Trophoblast cell (in vitro differentiated cells and primary cell): Measurements from ENCODE around the gene NME3.
A peak's percentile ranks its signal among the peaks of the same experiment; 100 is the strongest.

Experiments
- DNase-seq, 2 donors: peaks; one replicate each; pipeline ENCODE4 v3.0.0-alpha.2; 2016
- H2AFZ ChIP-seq: 2 replicates; pipeline ENCODE4 v1.6.1; 2013; ENCODE audit warnings: low read length, moderate library complexity, mild to moderate bottlenecking; ENCODE audit not compliant: insufficient read depth, poor library complexity
- H2AK5ac ChIP-seq: 2 replicates; pipeline ENCODE4 v1.6.1; 2013; ENCODE audit warnings: mild to moderate bottlenecking, low read length
- H2BK120ac ChIP-seq: 2 replicates; pipeline ENCODE4 v1.6.1; 2013; ENCODE audit warnings: low read length, mild to moderate bottlenecking, moderate library complexity; ENCODE audit not compliant: insufficient read depth, poor library complexity
- H2BK12ac ChIP-seq: 2 replicates; pipeline ENCODE4 v1.6.1; 2013; ENCODE audit warnings: mild to moderate bottlenecking, low read length, moderate library complexity
- H2BK5ac ChIP-seq: 2 replicates; pipeline ENCODE4 v1.6.1; 2013; ENCODE audit warnings: low read length, low read depth, moderate library complexity, mild to moderate bottlenecking; ENCODE audit not compliant: poor library complexity
- H3K14ac ChIP-seq: 2 replicates; pipeline ENCODE4 v1.6.1; 2013; ENCODE audit warnings: mild to moderate bottlenecking, low read length
- H3K18ac ChIP-seq: 2 replicates; pipeline ENCODE4 v1.6.1; 2013; ENCODE audit warnings: mild to moderate bottlenecking, low read length
- H3K23ac ChIP-seq: 2 replicates; pipeline ENCODE4 v1.6.1; 2013; ENCODE audit warnings: low read length
- H3K27ac ChIP-seq: 2 replicates; pipeline ENCODE4 v1.5.1; 2013; ENCODE audit warnings: low read depth, mild to moderate bottlenecking, inconsistent platforms, low read length, moderate library complexity
- H3K27me3 ChIP-seq: 2 replicates; pipeline ENCODE4 v1.6.1; 2013; ENCODE audit warnings: inconsistent platforms, mild to moderate bottlenecking, low read length, moderate library complexity; ENCODE audit not compliant: insufficient read depth
- H3K36me3 ChIP-seq, 2 experiments: 1 replicate in 1 of 2; 2 replicates in 1 of 2; pipeline ENCODE4 v1.6.1; 2013; ENCODE audit warnings: low read length in 2 of 2, mild to moderate bottlenecking in 2 of 2, moderate library complexity in 1 of 2; ENCODE audit not compliant: insufficient read depth in 2 of 2, control insufficient read depth in 1 of 2
- H3K4ac ChIP-seq: 2 replicates; pipeline ENCODE4 v1.6.1; 2013; ENCODE audit warnings: low read depth, mild to moderate bottlenecking, low read length, moderate library complexity
- H3K4me1 ChIP-seq, 2 experiments: 1 replicate in 1 of 2; 2 replicates in 1 of 2; pipeline ENCODE4 v1.6.1; 2013; ENCODE audit warnings: low read length in 2 of 2, mild to moderate bottlenecking in 2 of 2, moderate library complexity in 1 of 2; ENCODE audit not compliant: insufficient read depth in 2 of 2, control insufficient read depth in 1 of 2
- H3K4me2 ChIP-seq: 2 replicates; pipeline ENCODE4 v1.6.1; 2013; ENCODE audit warnings: inconsistent platforms, mild to moderate bottlenecking, low read length, moderate library complexity
- H3K4me3 ChIP-seq: 2 replicates; pipeline ENCODE4 v1.5.1; 2013; ENCODE audit warnings: mild to moderate bottlenecking, low read depth, low read length, inconsistent platforms
- H3K79me1 ChIP-seq: one replicate; pipeline ENCODE4 v1.6.1; 2013; ENCODE audit warnings: low read length
- H3K79me2 ChIP-seq: 2 replicates; pipeline ENCODE4 v1.6.1; 2013; ENCODE audit warnings: low read length, mild to moderate bottlenecking; ENCODE audit not compliant: control insufficient read depth, insufficient read depth, poor library complexity
- H3K9ac ChIP-seq: 2 replicates; pipeline ENCODE4 v1.6.1; 2013; ENCODE audit warnings: mild to moderate bottlenecking, low read length
- H3K9me3 ChIP-seq: 2 replicates; pipeline ENCODE4 v1.6.1; 2013; ENCODE audit warnings: low read depth, mild to moderate bottlenecking, control low read depth, inconsistent platforms, low read length; ENCODE audit not compliant: insufficient read depth
- H4K12ac ChIP-seq: 2 replicates; pipeline ENCODE4 v1.6.1; 2013; ENCODE audit warnings: low read depth, mild to moderate bottlenecking, low read length, moderate library complexity
- H4K8ac ChIP-seq: 2 replicates; pipeline ENCODE4 v1.6.1; 2013; ENCODE audit warnings: low read depth, mild to moderate bottlenecking, low read length, moderate library complexity
- H4K91ac ChIP-seq: one replicate; pipeline ENCODE4 v1.6.1; 2013; ENCODE audit warnings: low read depth, mild to moderate bottlenecking, low read length, moderate library complexity
- WGBS: extraction: QIAGEN DNeasy Blood & Tissue Kit; methylation state at CpG from one replicate; pipeline ENCODE4 v1.1.7; 2013; ENCODE audit warnings: missing lambda C conversion rate; ENCODE audit not compliant: insufficient read length, insufficient coverage; ENCODE audit errors: extremely low coverage; 5-methylcytosine and 5-hydroxymethylcytosine counted together

The NME3 gene

GRCh38 chr16:1758923-1759322 lies 12.4 kb downstream of the NME3 start:
- Histone ChIP-seq H3K18ac (no peak overlapping the region), H3K27me3 (no peaks in the 10 kb centered on the region), H4K91ac (no peak overlapping the region), H3K36me3 (peaks cover 41 to 55% of the 10 kb centered on the region in 2 experiments), H3K9me3 (peaks cover 2% of the 10 kb centered on the region), H3K79me1 (no peaks in the 10 kb centered on the region), H3K4me2 (no peak overlapping the region), H3K4me3 (no peak overlapping the region), H2BK5ac (no peak overlapping the region), H3K14ac (no peak overlapping the region), H2BK12ac (no peak overlapping the region), H2AK5ac (no peak overlapping the region), H3K27ac (no peak overlapping the region), H2AFZ (no peak overlapping the region), H3K9ac (no peak overlapping the region), H3K79me2 (no peaks in the 10 kb centered on the region), H3K23ac (no peak overlapping the region), H2BK120ac (no peak overlapping the region), H3K4ac (no peak overlapping the region), H3K4me1 (no peaks in the 10 kb centered on the region), H4K12ac (no peak overlapping the region), H4K8ac (no peak overlapping the region)
- WGBS: no CpG with 5 or more reads among the region's 18 CpGs
- no peak for DNase-seq

DNA sequence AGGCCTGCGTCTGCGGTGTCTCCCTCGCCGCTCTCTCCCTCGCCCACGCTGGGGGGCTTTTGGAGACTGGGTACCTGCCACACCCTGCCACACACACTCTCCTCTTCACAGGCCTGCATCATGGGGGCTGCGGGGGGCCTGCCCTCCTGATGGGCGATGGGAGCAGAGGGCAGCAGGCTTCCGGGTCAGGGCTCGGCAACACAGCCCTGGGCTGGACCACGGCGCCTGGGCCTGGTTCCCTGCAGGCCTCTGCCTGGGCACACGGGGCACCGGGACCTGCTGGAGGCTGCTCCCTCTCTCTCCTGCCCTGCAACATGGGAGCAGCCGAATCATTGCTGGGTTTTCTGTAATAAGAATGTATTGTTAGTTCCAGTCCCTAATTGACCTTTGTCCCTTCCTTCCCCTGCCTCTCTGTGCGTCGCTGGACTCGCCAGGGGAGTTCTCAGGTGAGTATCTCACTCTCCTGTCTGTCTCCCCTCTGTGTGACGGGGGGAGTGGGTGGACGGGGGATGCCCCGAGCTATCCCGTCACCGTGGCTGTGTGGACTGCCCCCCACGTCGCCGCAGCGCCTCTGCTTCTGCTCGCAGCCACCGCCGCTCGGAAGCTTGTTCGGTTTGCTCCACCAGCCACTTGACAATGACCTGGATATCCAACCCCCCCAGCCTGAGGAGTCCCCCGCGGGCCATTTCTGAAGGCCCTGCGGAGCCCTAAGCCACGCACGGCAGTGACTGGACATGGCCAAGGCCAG lies 13.5 kb downstream of the NME3 start:
- Histone ChIP-seq H2BK5ac (no peak overlapping the region), H3K36me3 (peaks cover 37 to 50% of the 10 kb centered on the region in 2 experiments), H3K4me3 (no peak overlapping the region), H3K4ac (no peak overlapping the region), H3K4me2 (no peak overlapping the region), H3K9ac (no peak overlapping the region), H3K18ac (no peak overlapping the region), H3K27me3 (no peaks in the 10 kb centered on the region), H3K27ac (no peak overlapping the region), H4K12ac (no peak overlapping the region), H2AK5ac (no peak overlapping the region), H2AFZ (no peak overlapping the region), H3K9me3 (peaks cover 2% of the 10 kb centered on the region), H3K23ac (no peak overlapping the region), H2BK12ac (no peak overlapping the region), H3K4me1 (no peaks in the 10 kb centered on the region), H3K79me1 (no peaks in the 10 kb centered on the region), H4K91ac (no peak overlapping the region), H2BK120ac (no peak overlapping the region), H4K8ac (no peak overlapping the region), H3K79me2 (no peaks in the 10 kb centered on the region), H3K14ac (no peak overlapping the region)
- WGBS: no CpG with 5 or more reads among the region's 37 CpGs
- DNase-seq: no peak

- Histone ChIP-seq H3K27ac (no peak overlapping the region), H4K12ac (no peak overlapping the region), H3K9ac (no peak overlapping the region), H3K36me3 (peaks cover 31 to 41% of the 10 kb centered on the region in 2 experiments), H2BK120ac (no peak overlapping the region), H3K4me2 (no peak overlapping the region), H3K79me1 (no peaks in the 10 kb centered on the region), H3K14ac (no peak overlapping the region), H3K4me3 (no peak overlapping the region), H3K4me1 (no peaks in the 10 kb centered on the region), H2AK5ac (no peak overlapping the region), H3K79me2 (no peaks in the 10 kb centered on the region), H3K27me3 (no peaks in the 10 kb centered on the region), H2AFZ (no peak overlapping the region), H3K18ac (no peak overlapping the region), H4K91ac (no peak overlapping the region), H3K23ac (no peak overlapping the region), H2BK12ac (no peak overlapping the region), H4K8ac (no peak overlapping the region), H3K9me3 (no peaks in the 10 kb centered on the region), H3K4ac (no peak overlapping the region), H2BK5ac (no peak overlapping the region)
- DNase-seq: peak; percentile 89 to 95
- WGBS: no CpG with 5 or more reads among the region's 12 CpGs
Observed at GRCh38 chr16:1754204-1754603, 17.1 kb downstream of the NME3 start.

DNA sequence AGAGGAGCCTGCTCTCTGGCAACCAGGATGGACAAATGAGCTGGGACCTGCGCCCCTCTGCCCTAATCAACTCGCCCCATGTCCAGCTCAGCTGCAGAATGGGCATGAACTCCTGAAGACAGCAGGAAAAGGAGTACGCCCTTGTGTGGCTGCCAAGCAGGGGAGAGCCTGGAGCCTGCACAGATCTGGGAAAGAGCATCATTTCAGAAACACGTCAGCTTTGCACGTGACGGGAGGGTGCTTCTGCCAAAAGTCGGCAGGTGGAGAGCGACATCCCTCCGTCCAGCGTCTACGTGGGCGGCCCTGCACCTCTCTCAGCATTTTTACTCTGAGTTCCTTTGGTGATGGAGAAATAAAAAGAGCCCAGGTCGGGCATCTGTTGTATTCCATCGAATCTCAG lies 18.5 kb downstream of the NME3 start:
- H3K9ac ChIP-seq: peak overlapping the region; percentile 49
- no CpG with 5 or more reads among the region's 14 CpGs for WGBS
- no peak overlapping the region for H3K18ac ChIP-seq
- H3K79me2 ChIP-seq: no peaks in the 10 kb centered on the region
- no peak overlapping the region for H2BK12ac ChIP-seq
- H4K12ac ChIP-seq: no peak overlapping the region
- H3K14ac ChIP-seq: no peak overlapping the region
- no peak overlapping the region for H3K4ac ChIP-seq
- H2BK120ac ChIP-seq: no peak overlapping the region
- DNase-seq: no peak
- no peak overlapping the region for H4K91ac ChIP-seq
- no peaks in the 10 kb centered on the region for H3K27me3 ChIP-seq
- no peak overlapping the region for H2AFZ ChIP-seq
- no peak overlapping the region for H2AK5ac ChIP-seq
- H3K4me1 ChIP-seq: no peaks in the 10 kb centered on the region
- no peak overlapping the region for H3K27ac ChIP-seq
- H3K36me3 ChIP-seq: peaks cover 44 to 51% of the 10 kb centered on the region in 2 experiments
- no peak overlapping the region for H3K23ac ChIP-seq
- H3K4me3 ChIP-seq: no peak overlapping the region
- no peak overlapping the region for H2BK5ac ChIP-seq
- H3K79me1 ChIP-seq: no peaks in the 10 kb centered on the region
- H3K4me2 ChIP-seq: no peak overlapping the region
- H4K8ac ChIP-seq: no peak overlapping the region
- H3K9me3 ChIP-seq: no peaks in the 10 kb centered on the region
